A549 (cell line): ENCODE measurements around the gene FCER1G.
"Not testable (repeated sequence)": the region's sequence is repeated elsewhere in the genome, so short reads cannot be mapped to it uniquely, and the experiment has no call there.

ENCODE experiments used
- CEBPB ChIP-seq, 2 experiments: fragments of >200 bp in 1 of 2; sonication (Bioruptor Twin) in 1 of 2; formaldehyde crosslinking in 1 of 2; IDR thresholded peaks; 2 replicates each; pipeline ENCODE4 v1.6.1; 2012 to 2016
- EP300 ChIP-seq, 2 experiments: fragments of >200 bp; sonication (Bioruptor Twin); formaldehyde crosslinking; IDR thresholded peaks; 2 replicates in 1 of 2; 3 replicates in 1 of 2; pipeline ENCODE4 v1.6.1; 2016 to 2017
- KDM5A ChIP-seq: fragments of 200-600 bp; sonication (generic); IDR thresholded peaks from 2 replicates; pipeline ENCODE4 v1.6.1; 2016; ENCODE audit warnings: antibody characterized with exemption, mild to moderate bottlenecking
- POLR2A ChIP-seq: IDR thresholded peaks from 2 replicates; pipeline ENCODE4 v1.6.1; 2012; ENCODE audit warnings: mild to moderate bottlenecking, low read length
- RCOR1 ChIP-seq: fragments of 150-350 bp; IDR thresholded peaks from 2 replicates; pipeline ENCODE4 v1.6.1; 2014; ENCODE audit warnings: antibody characterized with exemption, low read length, low read depth
- TF ChIP-seq, protein P1 (sequence below): fragments of >200 bp; sonication (Bioruptor Twin); formaldehyde crosslinking; IDR thresholded peaks from 3 replicates; pipeline ENCODE4 v1.5.1; 2016
- TF ChIP-seq, protein P2 (sequence below): IDR thresholded peaks from 2 replicates; pipeline ENCODE4 v1.6.1; 2012

DNA sequence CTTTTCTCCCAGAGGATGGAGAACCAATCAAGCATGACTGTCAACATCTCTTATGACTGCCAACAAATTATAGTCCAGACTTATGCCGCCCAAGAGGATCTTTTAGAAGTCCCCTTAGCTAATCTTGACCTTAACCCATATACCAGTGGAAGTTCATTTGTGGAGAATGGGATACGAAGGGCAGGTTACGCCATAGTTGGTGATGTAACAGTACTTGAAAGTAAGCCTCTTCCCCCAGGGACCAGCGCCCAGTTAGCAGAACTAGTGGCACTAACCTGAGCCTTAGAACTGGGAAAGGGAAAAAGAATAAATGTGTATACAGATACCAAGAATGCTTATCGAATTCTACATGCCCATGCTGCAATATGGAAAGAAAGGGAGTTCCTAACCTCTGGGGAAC, 40.2 kb downstream of the FCER1G start:
- TF ChIP-seq, protein P1, sequence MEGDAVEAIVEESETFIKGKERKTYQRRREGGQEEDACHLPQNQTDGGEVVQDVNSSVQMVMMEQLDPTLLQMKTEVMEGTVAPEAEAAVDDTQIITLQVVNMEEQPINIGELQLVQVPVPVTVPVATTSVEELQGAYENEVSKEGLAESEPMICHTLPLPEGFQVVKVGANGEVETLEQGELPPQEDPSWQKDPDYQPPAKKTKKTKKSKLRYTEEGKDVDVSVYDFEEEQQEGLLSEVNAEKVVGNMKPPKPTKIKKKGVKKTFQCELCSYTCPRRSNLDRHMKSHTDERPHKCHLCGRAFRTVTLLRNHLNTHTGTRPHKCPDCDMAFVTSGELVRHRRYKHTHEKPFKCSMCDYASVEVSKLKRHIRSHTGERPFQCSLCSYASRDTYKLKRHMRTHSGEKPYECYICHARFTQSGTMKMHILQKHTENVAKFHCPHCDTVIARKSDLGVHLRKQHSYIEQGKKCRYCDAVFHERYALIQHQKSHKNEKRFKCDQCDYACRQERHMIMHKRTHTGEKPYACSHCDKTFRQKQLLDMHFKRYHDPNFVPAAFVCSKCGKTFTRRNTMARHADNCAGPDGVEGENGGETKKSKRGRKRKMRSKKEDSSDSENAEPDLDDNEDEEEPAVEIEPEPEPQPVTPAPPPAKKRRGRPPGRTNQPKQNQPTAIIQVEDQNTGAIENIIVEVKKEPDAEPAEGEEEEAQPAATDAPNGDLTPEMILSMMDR = not testable (repeated sequence)
- not testable (repeated sequence) for TF ChIP-seq CEBPB (IDR thresholded peaks at IDR 0.05); EP300 (IDR thresholded peaks at IDR 0.05); POLR2A; RCOR1; KDM5A
- TF ChIP-seq, protein P2, sequence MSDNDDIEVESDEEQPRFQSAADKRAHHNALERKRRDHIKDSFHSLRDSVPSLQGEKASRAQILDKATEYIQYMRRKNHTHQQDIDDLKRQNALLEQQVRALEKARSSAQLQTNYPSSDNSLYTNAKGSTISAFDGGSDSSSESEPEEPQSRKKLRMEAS = not testable (repeated sequence)
